Measurements from ENCODE around the gene TRIM33. TPM values are rescaled to one million over a fixed set of nuclear protein-coding genes. Genes with fewer than 3 reads are reported as not detected.

The TRIM33 gene
- total RNA-seq, 1 donor from 2014 or later, result 47.2 TPM

- DNase-seq (ENCODE audit: low read depth), result no peak
Observed at GRCh38 chr1:114352797-114353196, 158.2 kb downstream of the TRIM33 start.

GRCh38 chr1:114350731-114351445 lies 160.1 kb downstream of the TRIM33 start:
- no peak for DNase-seq (ENCODE audit: low read depth)

- no peak for DNase-seq (ENCODE audit: low read depth)
Observed at GRCh38 chr1:114349891-114350605, 161.0 kb downstream of the TRIM33 start.

- DNase-seq (ENCODE audit: low read depth), result no peak
Observed at GRCh38 chr1:114347431-114348209, 163.4 kb downstream of the TRIM33 start.

- DNase-seq (ENCODE audit: low read depth), result peak; percentile 81
Observed at GRCh38 chr1:114346480-114347029, 164.4 kb downstream of the TRIM33 start.

- DNase-seq (ENCODE audit: low read depth), result no peak
Observed at GRCh38 chr1:114345930-114346479, 165.0 kb downstream of the TRIM33 start.

GRCh38 chr1:114344656-114345055 lies 166.3 kb downstream of the TRIM33 start:
- no peak for DNase-seq (ENCODE audit: low read depth)

Other genes starting within 250 kb of the TRIM33 start
- 57.8 and 72.8 TPM in 2 replicates for gene BCAS2, start 70.4 kb upstream of the TRIM33 start, total RNA-seq
- gene DENND2C, start 158.8 kb upstream of the TRIM33 start, total RNA-seq, result 1.5 and 2.8 TPM in 2 replicates
- gene AMPD1, start 184.3 kb upstream of the TRIM33 start, total RNA-seq, result not detected in 2 replicates
- gene NRAS, start 205.6 kb upstream of the TRIM33 start, total RNA-seq, result 81.6 and 107 TPM in 2 replicates
- gene CSDE1, start 246.8 kb upstream of the TRIM33 start, total RNA-seq, result 755 and 829 TPM in 2 replicates